HG02623 (cell line): ENCODE data around the gene CXCL5.
A peak's percentile ranks its signal among the peaks of the same experiment; 100 is the strongest.

Source experiments
- ATAC-seq: cut with Tn5 transposase; IDR thresholded peaks from one replicate; pipeline ENCODE4 v1.9.1; 2021; ENCODE audit warnings: moderate library complexity; ENCODE audit not compliant: unreplicated experiment

CXCL5 gene

GRCh38 chr4:73998040-73999011, at the start of gene CXCL5:
Gene CXCL5 (minus strand): TSS chr4:73998677. CDS start chr4:73998581, 96 bp downstream.
- ATAC-seq = no peak

DNA sequence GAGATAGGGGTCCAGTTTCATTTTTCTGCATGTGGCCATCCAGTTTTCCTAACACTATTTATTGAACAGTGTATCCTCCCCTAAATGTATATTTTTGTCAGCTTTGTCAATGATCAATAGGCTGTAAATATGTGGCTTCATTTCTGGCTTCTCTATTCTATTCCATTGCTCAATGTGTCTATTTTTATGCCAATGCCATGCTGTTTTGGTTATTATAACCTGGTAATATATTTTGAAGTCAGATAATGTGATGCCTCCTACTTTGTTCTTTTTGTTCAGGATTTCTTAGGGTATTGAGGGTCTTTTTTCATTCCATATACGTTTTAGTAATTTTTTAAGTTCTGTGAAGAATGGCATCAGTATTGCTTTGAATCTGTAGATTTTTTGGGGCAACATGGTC, 48.7 kb upstream of the CXCL5 start:
- no peak for ATAC-seq

DNA sequence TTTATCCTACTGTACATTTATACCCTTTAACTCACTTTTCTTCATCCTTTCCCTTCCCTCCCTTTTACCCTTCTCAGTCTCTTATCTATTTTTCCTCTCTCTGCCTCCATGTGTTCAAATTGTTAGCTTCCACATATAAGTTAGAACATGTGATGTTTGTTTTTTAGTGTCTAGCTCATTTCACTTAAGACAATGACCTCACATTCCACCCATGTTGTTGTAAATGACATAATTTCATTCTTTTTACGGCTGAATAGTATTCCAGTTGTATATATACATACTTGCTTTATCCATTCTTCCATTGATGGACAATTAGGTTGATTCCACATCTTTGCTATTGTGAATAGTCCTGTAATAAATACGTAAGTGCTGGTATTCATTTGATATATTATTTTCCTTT, 47.3 kb upstream of the CXCL5 start:
- no peak for ATAC-seq

GRCh38 chr4:74045247-74045646, 46.8 kb upstream of the CXCL5 start:
- ATAC-seq = no peak

DNA sequence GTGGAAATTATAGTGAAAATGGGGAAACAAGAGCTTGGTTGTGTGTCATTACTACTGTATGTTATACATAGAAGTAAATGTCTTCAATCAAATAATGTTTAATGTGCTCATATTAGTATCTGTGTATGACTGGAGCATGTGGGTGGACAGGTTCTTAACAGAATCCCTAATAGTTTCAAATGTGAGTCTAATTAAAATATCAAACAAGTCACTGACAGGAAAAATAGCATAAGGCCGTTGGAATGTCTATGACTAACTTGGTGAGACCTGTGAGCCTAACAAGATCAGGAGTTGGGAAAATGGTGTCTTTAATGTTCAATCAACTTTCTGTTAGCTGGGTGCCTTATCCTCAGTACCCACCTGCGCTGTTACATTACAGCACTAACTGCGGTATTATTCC, 46.2 kb upstream of the CXCL5 start:
- ATAC-seq = no peak

- no peak for ATAC-seq
Measured at GRCh38 chr4:74042681-74043080, 44.2 kb upstream of the CXCL5 start.

GRCh38 chr4:74041418-74041817, 42.9 kb upstream of the CXCL5 start:
- ATAC-seq = no peak

DNA sequence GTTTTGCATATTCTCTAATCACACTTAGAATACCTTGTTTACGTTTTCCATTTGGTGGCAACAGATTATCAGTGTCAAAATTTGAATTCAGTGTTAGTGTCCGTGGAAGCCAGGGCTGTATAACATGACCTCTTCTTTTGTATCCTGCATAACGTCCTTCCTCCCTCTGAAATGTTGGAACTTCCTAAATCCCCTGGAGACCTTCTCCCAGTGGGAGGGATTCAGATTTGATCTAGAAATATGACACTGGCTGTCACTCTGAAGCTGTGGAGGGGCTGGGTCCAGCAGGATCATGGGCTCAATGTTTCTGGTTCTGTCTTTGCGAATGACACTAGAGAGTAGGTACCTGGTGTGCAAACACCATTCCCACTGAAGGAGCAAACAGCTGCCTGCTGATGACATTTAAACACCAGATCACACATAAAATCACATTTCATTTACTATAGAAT, 40.9 kb upstream of the CXCL5 start:
- no peak for ATAC-seq

DNA sequence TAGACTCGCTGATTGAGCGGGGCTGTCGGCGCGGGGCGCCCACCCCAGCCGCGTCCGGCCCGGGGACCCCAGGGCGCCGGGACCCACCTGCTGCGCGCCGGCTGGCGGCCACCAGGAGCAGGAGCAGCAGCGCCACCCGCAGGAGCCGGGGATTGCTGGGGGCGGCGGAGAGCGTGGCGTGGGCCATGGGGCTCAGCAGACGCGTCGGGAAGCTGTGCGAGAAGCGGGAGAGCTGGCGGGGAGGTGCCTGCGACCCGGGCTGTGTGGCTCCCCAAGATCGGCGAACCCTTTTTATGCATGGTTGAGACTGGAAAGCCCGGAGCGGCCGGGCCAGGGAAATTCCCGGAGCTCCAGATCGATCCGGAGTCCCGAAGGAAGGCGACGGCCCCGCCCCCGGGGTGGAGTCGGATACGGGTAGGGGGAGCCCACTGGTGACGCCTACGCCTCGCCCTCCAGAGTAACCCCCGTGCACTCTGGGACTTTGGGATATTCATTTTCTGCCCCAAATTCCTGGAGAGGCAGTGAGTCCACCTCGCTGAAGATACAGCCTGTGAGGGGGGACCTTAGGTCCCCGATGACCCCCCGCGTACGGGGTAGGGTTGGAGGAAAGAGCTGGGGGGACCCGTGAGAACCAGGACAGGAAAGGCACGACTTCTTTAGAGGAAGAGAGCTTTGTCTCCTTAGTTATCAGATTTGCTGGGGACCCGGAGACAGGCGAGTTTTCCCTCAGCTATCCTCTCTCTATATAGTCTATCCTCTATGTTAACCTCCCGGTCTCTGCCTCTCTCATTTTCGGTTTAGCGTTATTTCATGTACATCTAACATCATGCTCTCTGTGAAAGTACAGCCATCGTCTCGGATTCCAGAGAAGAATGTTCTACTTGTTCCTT, 40.2 kb upstream of the CXCL5 start, which contains the start of gene CXCL3:
Gene CXCL3 (minus strand): TSS at position 265 of the 890 bp plus-strand sequence. CDS start 78 bp downstream, at position 187.
- peak; percentile 45 for ATAC-seq

- no peak for ATAC-seq
Measured at GRCh38 chr4:74038086-74038424, 39.6 kb upstream of the CXCL5 start.

- ATAC-seq = no peak
Measured at GRCh38 chr4:74037076-74037955, 38.8 kb upstream of the CXCL5 start.

GRCh38 chr4:74033739-74034138, 35.3 kb upstream of the CXCL5 start:
- no peak for ATAC-seq

DNA sequence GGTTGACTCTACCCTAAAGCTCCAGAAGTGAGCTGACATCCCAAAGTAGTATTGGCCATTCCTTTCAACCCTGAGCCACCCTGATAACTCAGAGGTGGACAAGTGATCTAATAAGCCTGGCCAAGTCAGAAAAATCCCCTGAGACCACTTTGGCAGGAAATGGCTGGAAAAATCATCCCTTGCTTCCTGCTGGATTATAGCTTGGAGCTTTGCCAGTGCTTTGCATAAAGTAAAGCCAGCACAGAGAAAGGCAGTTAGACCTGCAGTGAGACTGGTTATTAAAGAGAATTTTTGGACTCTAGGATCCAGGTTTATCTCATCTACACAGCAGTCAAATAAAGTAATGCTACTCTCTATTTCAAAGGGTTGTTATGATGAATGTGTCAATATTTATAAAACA, 33.6 kb upstream of the CXCL5 start:
- ATAC-seq = no peak

- ATAC-seq = no peak
Measured at GRCh38 chr4:74031576-74031975, 33.1 kb upstream of the CXCL5 start.

GRCh38 chr4:74030285-74030684, 31.8 kb upstream of the CXCL5 start:
- ATAC-seq = no peak

GRCh38 chr4:74028504-74028903, 30.0 kb upstream of the CXCL5 start:
- ATAC-seq = no peak

DNA sequence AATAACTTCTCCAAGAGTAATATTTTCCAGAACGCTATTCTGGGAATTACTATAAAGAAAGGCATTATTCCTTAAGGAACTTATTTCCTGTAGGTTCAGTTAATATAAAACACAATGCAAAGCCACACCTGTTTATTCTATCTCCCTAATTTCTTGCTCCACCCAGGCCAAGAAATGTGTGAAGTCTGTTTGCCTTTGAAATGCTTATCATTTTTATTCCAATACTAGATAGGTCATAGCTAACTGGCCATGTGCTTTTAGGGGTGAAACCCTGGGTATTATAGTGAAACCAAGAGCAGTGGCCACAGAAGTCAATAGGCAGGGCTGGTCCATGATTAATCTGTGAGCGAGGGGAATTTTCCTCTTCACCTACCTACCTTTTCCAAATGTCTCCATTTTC, 25.2 kb upstream of the CXCL5 start:
- ATAC-seq = no peak

DNA sequence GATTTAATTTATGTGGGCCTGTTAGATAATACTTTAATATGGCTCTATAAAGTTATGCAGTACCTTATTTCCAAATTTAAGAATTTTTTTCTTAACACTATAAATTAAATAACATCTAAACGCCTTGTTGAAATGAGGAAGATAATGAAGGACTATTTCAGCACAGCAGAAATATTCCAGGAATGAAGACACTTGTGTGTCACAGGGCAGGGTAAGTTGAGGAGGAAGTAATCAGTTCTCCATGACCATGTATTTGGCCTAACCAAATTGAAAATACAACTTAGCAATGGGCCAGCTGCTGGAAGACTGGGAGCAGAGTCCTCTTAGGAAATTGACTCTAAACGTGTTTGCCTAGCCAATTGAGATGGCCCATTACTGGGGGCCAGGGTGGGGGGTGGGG, 23.1 kb upstream of the CXCL5 start:
- no peak for ATAC-seq

DNA sequence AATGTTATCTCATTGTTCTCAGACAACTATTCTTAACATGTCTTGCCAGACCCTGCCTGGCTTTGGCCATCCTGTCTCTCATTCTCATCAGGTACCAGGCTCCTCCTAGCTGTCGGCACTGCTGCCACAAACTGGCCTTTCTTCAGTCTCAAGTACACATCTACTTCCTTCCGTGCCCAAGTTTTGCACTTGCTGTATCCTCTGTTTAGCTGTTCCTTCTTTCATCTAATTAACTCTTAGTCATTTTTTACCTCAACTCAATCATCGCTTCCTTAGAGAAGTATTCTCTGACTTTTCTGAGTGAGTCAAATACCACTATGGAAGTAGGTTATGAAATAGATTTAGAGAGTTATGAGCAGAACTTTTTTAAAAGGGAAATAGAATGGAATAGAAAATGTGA, 20.3 kb upstream of the CXCL5 start:
- no peak for ATAC-seq

DNA sequence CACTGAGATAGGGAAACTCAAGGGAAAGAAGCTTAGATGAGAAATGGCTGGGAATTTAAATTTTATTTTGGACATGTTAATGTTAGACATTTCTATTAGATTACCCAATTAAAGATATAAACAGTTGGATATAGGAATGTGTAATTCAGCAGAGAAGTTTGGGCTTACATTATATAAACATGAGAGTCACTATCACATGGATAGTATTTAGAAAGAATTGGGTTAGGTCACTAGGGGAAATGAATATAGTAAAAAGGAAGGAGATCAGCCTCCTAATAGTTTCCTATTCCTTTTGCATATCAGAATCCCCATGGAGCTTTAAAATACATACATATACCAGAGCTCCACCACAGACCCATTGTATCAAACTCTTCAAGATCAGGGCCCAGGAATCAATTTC, 19.6 kb upstream of the CXCL5 start:
- ATAC-seq = no peak

DNA sequence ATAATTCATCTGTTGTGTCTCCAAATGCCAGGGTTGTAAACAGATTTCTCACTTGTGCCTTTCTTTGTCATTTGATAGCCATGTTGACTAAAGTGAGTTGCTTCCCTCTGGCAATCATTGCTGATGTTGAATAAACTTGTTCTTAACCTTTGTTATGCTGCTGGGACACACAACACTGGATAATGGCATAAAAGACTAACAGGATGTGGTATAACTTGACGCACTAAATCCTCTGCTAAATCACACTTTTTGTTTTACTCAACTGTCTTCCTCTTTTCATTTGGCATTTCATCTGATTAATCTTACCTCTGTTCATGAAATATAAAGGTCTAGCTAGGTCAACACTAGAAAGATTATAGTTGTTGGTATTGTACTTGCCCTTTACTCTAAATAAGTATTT, 17.6 kb upstream of the CXCL5 start:
- ATAC-seq = no peak
